HG02642 (cell line): Measurements from ENCODE around the gene GRIK2.
"Not testable (repeated sequence)": the region's sequence is repeated elsewhere in the genome, so short reads cannot be mapped to it uniquely, and the experiment has no call there.

Source experiments
- ATAC-seq: cut with Tn5 transposase; IDR thresholded peaks from one replicate; pipeline ENCODE4 v1.9.1; 2021; ENCODE audit warnings: mild to moderate bottlenecking; ENCODE audit not compliant: unreplicated experiment, poor library complexity

The GRIK2 gene

GRCh38 chr6:102066301-102066700, 672.8 kb downstream of the GRIK2 start:
- no peak for ATAC-seq

DNA sequence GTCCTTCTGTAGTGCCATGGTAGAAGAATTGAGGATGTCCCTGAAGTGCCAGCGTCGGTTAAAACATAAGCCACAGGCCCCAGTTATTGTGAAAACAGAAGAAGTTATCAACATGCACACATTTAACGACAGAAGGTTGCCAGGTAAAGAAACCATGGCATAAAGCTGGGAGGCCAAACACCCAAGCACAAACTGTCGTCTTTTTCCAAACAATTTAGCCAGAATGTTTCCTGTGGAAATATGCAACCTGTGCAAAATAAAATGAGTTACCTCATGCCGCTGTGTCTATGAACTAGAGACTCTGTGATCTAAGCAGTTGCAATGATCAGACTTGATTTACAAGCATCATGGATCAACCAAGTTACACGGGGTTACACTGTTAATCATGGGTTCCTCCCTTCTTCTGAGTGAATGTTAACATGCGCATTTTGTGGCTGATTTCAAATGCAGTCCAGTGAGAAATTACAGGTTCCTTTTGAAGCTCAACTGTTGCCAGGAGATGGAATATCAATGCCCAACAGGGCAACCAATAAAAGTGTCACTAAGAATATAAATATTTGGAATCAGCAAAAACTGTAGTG, 674.9 kb downstream of the GRIK2 start:
- ATAC-seq: no peak

- ATAC-seq: no peak
Observed at GRCh38 chr6:102075539-102075938, 682.0 kb downstream of the GRIK2 start.

GRCh38 chr6:102085257-102085656, 691.7 kb downstream of the GRIK2 start:
- no peak for ATAC-seq

- not testable (repeated sequence) for ATAC-seq
Observed at GRCh38 chr6:102088160-102088559, 694.7 kb downstream of the GRIK2 start.

GRCh38 chr6:102114402-102114801, 720.9 kb downstream of the GRIK2 start:
- ATAC-seq: peak; percentile 72

DNA sequence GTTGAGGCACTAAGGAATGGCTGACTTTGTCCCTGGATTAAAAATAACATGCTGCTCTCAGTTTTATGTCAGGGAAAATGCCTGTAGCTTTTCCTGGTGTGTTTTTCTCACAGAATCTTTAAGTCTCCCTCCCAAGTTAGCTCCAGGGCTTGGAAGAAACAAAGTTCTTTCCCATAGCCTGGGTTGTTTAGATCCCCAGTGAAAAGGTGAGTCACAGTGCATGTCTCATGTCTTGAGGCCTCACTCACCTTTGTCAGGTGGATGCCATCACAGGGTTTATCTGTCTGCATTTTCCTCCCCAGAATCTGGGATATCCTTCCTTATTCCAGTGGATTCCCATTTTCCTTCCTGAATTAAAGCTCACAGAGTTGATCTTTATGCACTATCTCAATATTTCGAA, 722.4 kb downstream of the GRIK2 start:
- ATAC-seq: no peak

GRCh38 chr6:102118034-102118433, 724.5 kb downstream of the GRIK2 start:
- ATAC-seq: no peak
